Loucy (cell line): ENCODE data around the gene ASTN2.

Experiments used
- H2AFZ ChIP-seq: fragments of 200-600 bp; sonication (generic); 2 replicates; pipeline ENCODE4 v1.6.0; 2016; ENCODE audit warnings: antibody characterized with exemption, mild to moderate bottlenecking, low read length, moderate library complexity
- H3F3A ChIP-seq: fragments of 200-600 bp; 2 replicates; pipeline ENCODE4 v1.6.0; 2016; ENCODE audit warnings: antibody characterized with exemption, low read depth, mild to moderate bottlenecking
- H3K27me3 ChIP-seq: fragments of 200-600 bp; sonication (generic); 2 replicates; pipeline ENCODE4 v1.6.1; 2014; ENCODE audit warnings: low read length, mild to moderate bottlenecking; ENCODE audit not compliant: insufficient read depth, poor library complexity, severe bottlenecking
- H3K36me3 ChIP-seq: fragments of 200-600 bp; sonication (generic); 2 replicates; pipeline ENCODE4 v1.6.1; 2016; ENCODE audit warnings: low read length; ENCODE audit not compliant: insufficient read depth
- H3K4me1 ChIP-seq: fragments of 200-600 bp; sonication (generic); 2 replicates; pipeline ENCODE4 v1.5.1; 2014; ENCODE audit warnings: low read length, mild to moderate bottlenecking; ENCODE audit not compliant: insufficient read depth, poor library complexity, severe bottlenecking
- H3K4me2 ChIP-seq: fragments of 200-600 bp; sonication (generic); 2 replicates; pipeline ENCODE4 v1.6.0; 2014; ENCODE audit warnings: antibody characterized with exemption, low read length, low read depth, mild to moderate bottlenecking; ENCODE audit not compliant: poor library complexity, severe bottlenecking
- H3K4me3 ChIP-seq: fragments of 200-600 bp; sonication (generic); 2 replicates; pipeline ENCODE4 v1.5.1; 2014; ENCODE audit warnings: low read length, mild to moderate bottlenecking, mixed read lengths; ENCODE audit not compliant: poor library complexity, severe bottlenecking
- H3K79me2 ChIP-seq: fragments of 200-600 bp; sonication (generic); 2 replicates; pipeline ENCODE4 v1.6.1; 2014; ENCODE audit warnings: low read length; ENCODE audit not compliant: insufficient read depth
- H3K9ac ChIP-seq: fragments of 200-600 bp; sonication (generic); 2 replicates; pipeline ENCODE4 v1.6.0; 2014; ENCODE audit warnings: mild to moderate bottlenecking, low read depth, low read length, moderate library complexity; ENCODE audit not compliant: poor library complexity, severe bottlenecking
- H3K9me2 ChIP-seq: fragments of 200-600 bp; sonication (generic); replicated peaks from 2 replicates; pipeline ENCODE4 v1.6.1; 2016; ENCODE audit warnings: low read depth, low read length, mixed read lengths
- H3K9me3 ChIP-seq: fragments of 200-600 bp; sonication (generic); 2 replicates; pipeline ENCODE4 v1.6.1; 2014; ENCODE audit warnings: mild to moderate bottlenecking, antibody characterized with exemption, low read length, low read depth; ENCODE audit not compliant: insufficient read depth
- H4K20me1 ChIP-seq: fragments of 200-600 bp; sonication (generic); 2 replicates; pipeline ENCODE4 v1.6.0; 2014; ENCODE audit warnings: antibody characterized with exemption, low read length, mild to moderate bottlenecking; ENCODE audit not compliant: insufficient read depth, poor library complexity, severe bottlenecking
- CTCF ChIP-seq: fragments of 200-600 bp; sonication (generic); conservative IDR thresholded peaks from 2 replicates; pipeline ENCODE4 v1.5.1; 2014; ENCODE audit warnings: mild to moderate bottlenecking, antibody characterized with exemption, low read length
- EZH2phosphoT487 ChIP-seq: fragments of 200-600 bp; IDR thresholded peaks from 2 replicates; pipeline ENCODE4 v1.6.1; 2018; ENCODE audit warnings: antibody characterized with exemption, mild to moderate bottlenecking, moderate library complexity, borderline replicate concordance

ASTN2 gene

DNA sequence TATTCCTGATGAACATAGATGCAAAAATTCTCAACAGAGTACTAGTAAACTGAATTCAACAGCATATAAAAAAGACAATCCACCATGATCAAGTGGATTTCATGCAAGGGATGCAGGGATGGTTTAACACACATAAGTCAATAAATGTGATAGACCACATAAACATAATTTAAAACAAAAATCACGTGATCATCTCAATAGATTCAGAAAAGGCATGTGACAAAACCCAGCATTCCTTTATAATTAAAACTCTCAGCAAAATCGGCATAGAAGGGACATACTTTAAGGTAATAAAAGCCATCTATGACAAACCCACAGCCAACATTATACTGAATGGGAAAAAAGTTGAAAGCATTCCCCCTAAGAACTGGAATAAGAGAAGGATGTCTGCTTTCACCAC lies 894.6 kb downstream of the ASTN2 start:
- Histone ChIP-seq H2AFZ (no peak overlapping the region), H3K9me3 (peaks cover 2% of the 10 kb centered on the region; the same call in 1 of the 2 replicates), H3K79me2 (no peaks in the 10 kb centered on the region), H4K20me1 (no peaks in the 10 kb centered on the region), H3F3A (no peaks in the 10 kb centered on the region), H3K4me2 (no peak overlapping the region), H3K27me3 (no peaks in the 10 kb centered on the region), H3K9ac (no peak overlapping the region), H3K4me1 (no peaks in the 10 kb centered on the region), H3K36me3 (no peaks in the 10 kb centered on the region), H3K4me3 (no peak overlapping the region), H3K9me2 (no peaks in the 10 kb centered on the region)
- TF ChIP-seq CTCF (no peak), EZH2phosphoT487 (no peak)

GRCh38 chr9:116516456-116516855 lies 898.4 kb downstream of the ASTN2 start:
- Histone ChIP-seq H2AFZ (no peak overlapping the region), H3K4me2 (no peak overlapping the region), H3K36me3 (no peaks in the 10 kb centered on the region), H3F3A (no peaks in the 10 kb centered on the region), H3K9ac (no peak overlapping the region), H3K4me3 (no peak overlapping the region), H4K20me1 (no peaks in the 10 kb centered on the region), H3K27me3 (no peaks in the 10 kb centered on the region), H3K79me2 (no peaks in the 10 kb centered on the region), H3K9me2 (no peaks in the 10 kb centered on the region), H3K9me3 (peaks cover 2% of the 10 kb centered on the region; the same call in 1 of the 2 replicates), H3K4me1 (no peaks in the 10 kb centered on the region)
- no peak for TF ChIP-seq EZH2phosphoT487
- TF ChIP-seq CTCF, result no peak

DNA sequence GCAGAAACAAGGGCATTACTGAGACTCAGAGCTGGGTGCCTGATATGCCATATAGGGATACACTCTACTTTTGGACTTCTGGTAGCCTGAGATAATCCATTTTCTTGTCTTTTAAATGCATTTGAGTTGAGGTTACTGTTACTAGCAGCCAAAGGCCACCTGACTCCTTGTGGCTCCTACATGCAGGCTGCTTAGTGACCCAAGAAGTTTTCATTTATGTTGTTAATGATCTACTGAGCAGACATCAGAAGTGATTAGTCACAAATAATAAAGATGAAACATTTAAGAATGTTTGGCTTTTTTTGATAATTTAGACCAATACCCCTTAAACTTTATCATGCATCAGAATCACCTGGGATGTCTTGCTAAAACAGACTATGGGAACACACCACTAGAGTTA lies 899.3 kb downstream of the ASTN2 start:
- H3K9me2 ChIP-seq, result no peaks in the 10 kb centered on the region
- no peaks in the 10 kb centered on the region for H3K4me1 ChIP-seq
- no peak overlapping the region for H3K4me3 ChIP-seq
- H4K20me1 ChIP-seq, result no peaks in the 10 kb centered on the region
- no peak overlapping the region for H3K4me2 ChIP-seq
- no peaks in the 10 kb centered on the region for H3K36me3 ChIP-seq
- no peaks in the 10 kb centered on the region for H3K79me2 ChIP-seq
- H3F3A ChIP-seq, result no peaks in the 10 kb centered on the region
- TF ChIP-seq CTCF (no peak), EZH2phosphoT487 (no peak)
- no peaks in the 10 kb centered on the region for H3K27me3 ChIP-seq
- no peak overlapping the region for H3K9ac ChIP-seq
- peaks cover 2% of the 10 kb centered on the region; the same call in 1 of the 2 replicates for H3K9me3 ChIP-seq
- no peak overlapping the region for H2AFZ ChIP-seq
